ENCODE results near the gene CEP55.

CEP55 gene

GRCh38 chr10:93566435-93567276 lies 70.2 kb downstream of the CEP55 start, which contains the start of gene FFAR4:
FFAR4 (plus strand) TSS chr10:93566665; CDS start chr10:93566721, 56 bp downstream.
- no peak for DNase-seq (ENCODE audit: low read depth in 2 of 2)

- no peak for DNase-seq (ENCODE audit: low read depth in 2 of 2)
Measured at GRCh38 chr10:93567277-93568104, 71.1 kb downstream of the CEP55 start.

GRCh38 chr10:93568105-93568390 lies 71.6 kb downstream of the CEP55 start:
- DNase-seq (ENCODE audit: low read depth in 2 of 2) = no peak

- DNase-seq (ENCODE audit: low read depth in 2 of 2) = no peak
Measured at GRCh38 chr10:93570383-93570782, 74.0 kb downstream of the CEP55 start.

- no peak for DNase-seq (ENCODE audit: low read depth in 2 of 2)
Measured at GRCh38 chr10:93572606-93573005, 76.2 kb downstream of the CEP55 start.

GRCh38 chr10:93573051-93573909 lies 76.9 kb downstream of the CEP55 start:
- DNase-seq (ENCODE audit: low read depth in 2 of 2) = no peak

GRCh38 chr10:93573924-93574323 lies 77.5 kb downstream of the CEP55 start:
- no peak for DNase-seq (ENCODE audit: low read depth in 2 of 2)

- no peak for DNase-seq (ENCODE audit: low read depth in 2 of 2)
Measured at GRCh38 chr10:93576888-93577287, 80.5 kb downstream of the CEP55 start.

- DNase-seq (ENCODE audit: low read depth in 2 of 2) = no peak
Measured at GRCh38 chr10:93577565-93577964, 81.2 kb downstream of the CEP55 start.
